Kidney glomerular epithelial cell (primary cell): ENCODE measurements around the gene FGF12.

Source experiments
- DNase-seq: peaks from one replicate; lab custom pipeline; 2025; lab: John Stamatoyannopoulos, UW

The FGF12 gene

DNA sequence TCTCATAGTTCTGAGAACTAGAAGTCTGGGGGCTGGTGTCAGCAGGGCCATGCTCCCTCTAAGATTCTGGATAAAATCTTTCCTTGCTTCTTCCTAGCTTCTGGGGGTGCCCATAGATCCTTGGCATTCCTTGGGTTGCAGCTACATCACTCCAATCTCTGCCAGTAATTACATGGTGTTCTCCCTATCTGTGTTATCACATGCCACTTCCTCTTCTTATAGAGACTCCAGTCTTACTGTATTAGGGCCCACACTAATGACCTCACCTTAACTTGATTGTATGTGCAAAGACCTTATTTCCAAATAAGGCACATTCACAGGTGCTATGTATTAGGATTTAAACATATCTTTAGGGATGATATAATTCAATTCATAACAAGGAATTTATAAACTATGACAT, 618.5 kb downstream of the FGF12 start:
- no peak for DNase-seq

DNA sequence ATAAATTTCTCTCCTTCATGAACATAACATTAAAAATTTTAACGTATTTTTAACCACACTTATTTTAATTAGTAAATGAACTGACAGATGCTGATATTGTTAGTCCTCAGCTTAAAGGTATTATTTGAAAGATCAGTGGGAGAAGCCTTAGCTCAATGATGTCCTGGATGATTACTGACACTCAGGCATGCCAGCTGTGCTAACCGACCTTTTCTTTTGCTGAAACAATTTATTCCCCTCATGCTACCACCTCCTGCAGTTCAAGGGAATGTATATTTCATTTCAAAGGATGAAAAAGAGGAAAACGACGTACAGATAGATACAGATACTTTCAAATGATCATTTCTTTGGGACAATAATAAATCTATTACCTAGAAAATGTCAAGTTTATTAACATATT, 620.8 kb downstream of the FGF12 start:
- DNase-seq, result no peak

DNA sequence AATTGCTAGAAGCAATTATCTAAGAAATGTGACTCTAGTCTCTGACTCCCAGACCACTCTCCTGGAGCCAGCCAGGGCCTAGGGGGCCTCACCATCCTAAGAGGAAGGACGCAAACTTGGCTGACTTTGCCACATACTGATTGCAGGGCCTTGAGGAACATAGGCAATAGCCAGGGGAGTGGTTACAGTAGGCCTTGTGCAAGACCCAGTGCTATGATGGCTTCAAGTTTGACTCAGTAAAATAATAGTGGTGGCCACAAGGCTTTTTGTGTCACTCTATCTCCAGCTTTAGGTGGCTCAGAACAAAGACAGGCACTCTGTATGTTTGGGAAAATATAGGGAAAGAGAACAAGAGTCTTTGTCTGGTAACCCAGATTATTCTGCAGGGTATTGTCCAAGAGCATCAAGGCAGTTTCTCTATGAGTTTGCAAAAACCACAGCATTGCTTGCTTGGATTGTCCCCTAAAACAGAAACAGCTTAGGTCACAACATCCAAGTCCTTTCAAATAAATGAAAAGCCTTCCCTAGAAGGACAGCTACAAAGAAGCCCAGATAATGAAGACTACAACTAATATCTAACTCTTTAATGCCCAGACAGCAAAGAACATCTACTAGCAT, 634.8 kb downstream of the FGF12 start:
- DNase-seq, result no peak

DNA sequence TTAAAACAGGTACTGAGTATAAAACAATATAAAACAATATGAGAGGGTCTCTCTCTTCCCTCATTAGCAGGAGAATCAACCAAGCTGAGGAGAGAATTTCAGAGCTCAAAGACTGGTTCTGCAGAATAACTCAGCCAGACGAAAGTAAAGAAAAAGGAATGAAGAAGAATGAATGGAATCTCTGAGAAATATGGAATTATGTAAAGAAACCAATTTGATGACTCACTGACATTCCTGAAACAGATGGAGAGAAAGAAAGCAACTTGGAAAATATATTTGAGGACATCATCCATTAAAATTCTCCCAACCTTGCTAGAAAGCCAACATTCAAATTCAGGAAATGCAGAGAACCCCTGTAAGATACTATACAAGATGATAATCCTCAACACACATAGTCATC, 635.5 kb downstream of the FGF12 start:
- peak; percentile 34 for DNase-seq

DNA sequence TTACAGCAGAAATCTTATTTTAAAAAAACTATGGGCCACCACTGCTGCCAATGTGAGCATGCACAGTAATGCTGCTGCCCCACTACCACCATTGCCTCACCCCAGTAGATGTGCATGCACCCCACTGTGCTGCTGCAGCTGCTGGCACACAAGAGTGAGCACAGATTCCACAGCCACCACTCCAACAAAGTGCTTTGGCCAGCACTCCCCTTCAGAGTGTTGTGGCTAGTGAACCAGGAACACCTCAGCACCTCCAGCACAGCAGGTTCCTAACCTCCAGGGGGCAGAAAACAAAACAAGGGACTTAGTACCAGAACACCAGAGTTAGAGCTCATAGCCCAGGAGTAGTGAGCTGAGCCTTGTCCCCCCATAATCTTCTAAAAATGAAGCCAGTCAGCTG, 636.8 kb downstream of the FGF12 start:
- DNase-seq, result no peak
